ENCODE results near the gene TRH. TPM values are rescaled to one million over a fixed set of nuclear protein-coding genes. Genes with fewer than 3 reads are reported as not detected.

TRH gene
- total and polyA plus RNA-seq, 9 of the 15 experiments (the other 6 are each of a cell fraction or from before 2014, with no cell fraction given) = not detected

- ATAC-seq (peak; percentile 81), FAIRE-seq (no peak), DNase-seq (ENCODE audit: extremely low read depth in 1 of 4, low spot score in 3 of 4) (peak in 2 of 4 experiments; percentile 17 to 40)
- no peak overlapping the region for H3K4me3 ChIP-seq
- 8% methylated on average over 6 of the region's 6 CpGs for WGBS (ENCODE audit: insufficient coverage, low coverage, missing lambda C conversion rate)
- H3K4me2 ChIP-seq (ENCODE audit: insufficient read depth, low read length) = peak overlapping the region; percentile 43
- peaks cover 0 to 5% of the 10 kb centered on the region in 2 experiments; a peak in 1 of 5 replicates for H3K27me3 ChIP-seq (ENCODE audit: control insufficient read depth in 2 of 2, insufficient read depth in 2 of 2, low read length in 2 of 2)
- peaks cover 0 to 5% of the 10 kb centered on the region in 2 experiments; a peak in 2 of 5 replicates for H3K4me1 ChIP-seq (replicated peaks in 1 of 2; ENCODE audit: control insufficient read depth in 2 of 2, insufficient read depth in 2 of 2, low read length in 2 of 2)
- in situ Hi-C loops (cut with MboI) = loop anchor here (10.0 kb wide), 2 partner anchors 102 to 442 kb away; no protein-coding TSS in a partner anchor
- intact Hi-C loops (cut with micrococcal nuclease) = loop anchor here (5.0 to 10.0 kb wide), 2 partner anchors 109 to 442 kb away; no protein-coding TSS in a partner anchor
- H3K27ac ChIP-seq (ENCODE audit: extremely low read depth, low read depth, low read length) = no peak overlapping the region
- H4K20me1 ChIP-seq (replicated peaks; ENCODE audit: control insufficient read depth, insufficient read depth, low read length) = no peaks in the 10 kb centered on the region
- no peaks in the 10 kb centered on the region for H3K36me3 ChIP-seq (ENCODE audit: control insufficient read depth, insufficient read depth, low read length)
- H3K79me2 ChIP-seq (ENCODE audit: control insufficient read depth, insufficient read depth, low read length) = no peaks in the 10 kb centered on the region
- ChIA-PET CTCF (ENCODE audit: low intra/inter-chr PET ratio) (interaction anchor here (0.6 kb wide), 1 partner anchor 487 kb away, joined by 3 read pairs; no protein-coding TSS in a partner anchor), POLR2A (no interaction called here)
- no peaks in the 10 kb centered on the region for H3K9me1 ChIP-seq (ENCODE audit: control insufficient read depth, insufficient read depth, low read length)
- H3K9me3 ChIP-seq (replicated peaks; ENCODE audit: control insufficient read depth, insufficient read depth, low read depth, low read length) = no peaks in the 10 kb centered on the region
- BruUV-seq (replicated peaks) = no TSS peak
- H2AFZ ChIP-seq (ENCODE audit: low read depth, low read length) = peak overlapping the region; percentile 72
- no peak overlapping the region for H3K9ac ChIP-seq (ENCODE audit: insufficient read depth in 1 of 2, low read depth in 2 of 2, low read length in 2 of 2)
- peak; percentile 55 for TF ChIP-seq NFYB (IDR thresholded peaks at IDR 0.05; ENCODE audit: extremely low read depth, insufficient read length)
- peak; percentile 92 for TF ChIP-seq MGA (IDR thresholded peaks at IDR 0.05)
- TF ChIP-seq PHF8 (IDR thresholded peaks at IDR 0.05; ENCODE audit: borderline replicate concordance, low read length) = no peak
- peak; percentile 89 for TF ChIP-seq L3MBTL2 (IDR thresholded peaks at IDR 0.05)
- peak; percentile 76 for TF ChIP-seq RAD51 (IDR thresholded peaks at IDR 0.05; ENCODE audit: borderline replicate concordance, low read depth)
- 0 out of 4 replicates have a peak, but pooled peaks have one; percentile 10 to 11 for TF ChIP-seq NRF1 (conservative IDR thresholded peaks at IDR 0.05 in 1 of 2, IDR thresholded peaks at IDR 0.05 in 1 of 2)
- TF ChIP-seq THRAP3 (IDR thresholded peaks at IDR 0.05; ENCODE audit: borderline replicate concordance) = no peak
- no peak for TF ChIP-seq ZFPM2 (CRISPR knock-in tag; IDR thresholded peaks at IDR 0.05)
- no peak for TF ChIP-seq KLF1 (tag; IDR thresholded peaks at IDR 0.05)
- no peak for TF ChIP-seq ARID1B (IDR thresholded peaks at IDR 0.05)
- TF ChIP-seq BMI1 (IDR thresholded peaks at IDR 0.05; ENCODE audit: low read length) = no peak
- TF ChIP-seq MAX (CRISPR knock-in tag; IDR thresholded peaks at IDR 0.05) = peak; percentile 32; the same call in 1 of the 2 replicates
Observed at GRCh38 chr3:129936757-129937156, 37.8 kb upstream of the TRH start.

Measured in K562 (cell line).